ENCODE measurements around the gene DLD. TPM values are rescaled to one million over a fixed set of nuclear protein-coding genes. Genes with fewer than 3 reads are reported as not detected.

DLD gene
- total and polyA plus RNA-seq, 2 of the 13 experiments (the other 11 are each of a cell fraction or from before 2014, with no cell fraction given), result 56.8 to 95.2 TPM

DNA sequence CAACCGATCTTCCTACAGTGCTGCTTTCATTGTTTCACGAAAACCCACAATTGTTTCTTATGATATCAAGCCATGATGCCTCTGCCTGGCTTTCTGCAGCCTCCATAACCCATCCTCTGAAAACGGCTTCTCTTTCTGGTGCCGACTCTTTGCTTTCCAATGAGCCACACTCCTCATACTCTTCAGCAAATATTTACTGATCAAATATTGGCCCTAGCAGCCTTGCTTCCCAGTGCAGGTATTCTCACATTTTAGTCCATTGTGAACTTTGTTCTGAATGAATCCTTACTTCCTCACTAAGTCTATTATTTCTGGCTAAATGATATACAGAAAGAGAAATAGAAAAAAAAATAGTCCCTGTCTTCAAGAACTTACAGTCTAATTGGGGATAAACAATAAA lies 76.4 kb downstream of the DLD start (continued):
- no peak for TF ChIP-seq ZNF256 (CRISPR knock-in tag; conservative IDR thresholded peaks at IDR 0.05)
- TF ChIP-seq ZNF317 (CRISPR knock-in tag; IDR thresholded peaks at IDR 0.05), result no peak
- TF ChIP-seq USF2 (IDR thresholded peaks at IDR 0.05; ENCODE audit: low read depth, low read length), result no peak
- no peak for TF ChIP-seq USF2 (CRISPR knock-in tag; IDR thresholded peaks at IDR 0.05; ENCODE audit: borderline replicate concordance)
- TF ChIP-seq CHD2 (IDR thresholded peaks at IDR 0.05; ENCODE audit: low read depth, low read length), result no peak
- no peak for TF ChIP-seq NFE2 (CRISPR knock-in tag; IDR thresholded peaks at IDR 0.05)
- TF ChIP-seq, protein P1, sequence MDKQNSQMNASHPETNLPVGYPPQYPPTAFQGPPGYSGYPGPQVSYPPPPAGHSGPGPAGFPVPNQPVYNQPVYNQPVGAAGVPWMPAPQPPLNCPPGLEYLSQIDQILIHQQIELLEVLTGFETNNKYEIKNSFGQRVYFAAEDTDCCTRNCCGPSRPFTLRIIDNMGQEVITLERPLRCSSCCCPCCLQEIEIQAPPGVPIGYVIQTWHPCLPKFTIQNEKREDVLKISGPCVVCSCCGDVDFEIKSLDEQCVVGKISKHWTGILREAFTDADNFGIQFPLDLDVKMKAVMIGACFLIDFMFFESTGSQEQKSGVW (CRISPR knock-in tag; IDR thresholded peaks at IDR 0.05; ENCODE audit: borderline replicate concordance), result no peak
- no peak for TF ChIP-seq ZFYVE20 (CRISPR knock-in tag; IDR thresholded peaks at IDR 0.05; ENCODE audit: borderline replicate concordance, low read depth)
- TF ChIP-seq CENPX (CRISPR knock-in tag; IDR thresholded peaks at IDR 0.05), result no peak
- TF ChIP-seq MBNL3 (CRISPR knock-in tag; conservative IDR thresholded peaks at IDR 0.05), result no peak
- TF ChIP-seq FOSL1 (CRISPR knock-in tag; IDR thresholded peaks at IDR 0.05; ENCODE audit: borderline replicate concordance), result no peak
- no peak for TF ChIP-seq FOXC1 (CRISPR knock-in tag; IDR thresholded peaks at IDR 0.05; ENCODE audit: borderline replicate concordance)
- TF ChIP-seq ZKSCAN8 (CRISPR knock-in tag; IDR thresholded peaks at IDR 0.05; ENCODE audit: borderline replicate concordance), result peak; percentile 58; the same call in 1 of the 2 replicates
- TF ChIP-seq TRIM24 (CRISPR knock-in tag; IDR thresholded peaks at IDR 0.05), result no peak
- TF ChIP-seq, protein P2, sequence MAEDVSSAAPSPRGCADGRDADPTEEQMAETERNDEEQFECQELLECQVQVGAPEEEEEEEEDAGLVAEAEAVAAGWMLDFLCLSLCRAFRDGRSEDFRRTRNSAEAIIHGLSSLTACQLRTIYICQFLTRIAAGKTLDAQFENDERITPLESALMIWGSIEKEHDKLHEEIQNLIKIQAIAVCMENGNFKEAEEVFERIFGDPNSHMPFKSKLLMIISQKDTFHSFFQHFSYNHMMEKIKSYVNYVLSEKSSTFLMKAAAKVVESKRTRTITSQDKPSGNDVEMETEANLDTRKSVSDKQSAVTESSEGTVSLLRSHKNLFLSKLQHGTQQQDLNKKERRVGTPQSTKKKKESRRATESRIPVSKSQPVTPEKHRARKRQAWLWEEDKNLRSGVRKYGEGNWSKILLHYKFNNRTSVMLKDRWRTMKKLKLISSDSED (CRISPR knock-in tag; IDR thresholded peaks at IDR 0.05), result no peak
- TF ChIP-seq BCL3 (CRISPR knock-in tag; IDR thresholded peaks at IDR 0.05), result no peak
- TF ChIP-seq POLR2A (IDR thresholded peaks at IDR 0.05; ENCODE audit: insufficient read depth in 1 of 2, low read depth in 2 of 2, low read length in 2 of 2), result no peak
- no peak for TF ChIP-seq TEAD2 (CRISPR knock-in tag; IDR thresholded peaks at IDR 0.05)
- peak; percentile 88 for TF ChIP-seq ELF3 (CRISPR knock-in tag; IDR thresholded peaks at IDR 0.05)
- TF ChIP-seq CCDC6 (CRISPR knock-in tag; IDR thresholded peaks at IDR 0.05), result no peak
- TF ChIP-seq ZIK1 (CRISPR knock-in tag; IDR thresholded peaks at IDR 0.05; ENCODE audit: borderline replicate concordance, low read depth), result no peak
- TF ChIP-seq, protein P3, sequence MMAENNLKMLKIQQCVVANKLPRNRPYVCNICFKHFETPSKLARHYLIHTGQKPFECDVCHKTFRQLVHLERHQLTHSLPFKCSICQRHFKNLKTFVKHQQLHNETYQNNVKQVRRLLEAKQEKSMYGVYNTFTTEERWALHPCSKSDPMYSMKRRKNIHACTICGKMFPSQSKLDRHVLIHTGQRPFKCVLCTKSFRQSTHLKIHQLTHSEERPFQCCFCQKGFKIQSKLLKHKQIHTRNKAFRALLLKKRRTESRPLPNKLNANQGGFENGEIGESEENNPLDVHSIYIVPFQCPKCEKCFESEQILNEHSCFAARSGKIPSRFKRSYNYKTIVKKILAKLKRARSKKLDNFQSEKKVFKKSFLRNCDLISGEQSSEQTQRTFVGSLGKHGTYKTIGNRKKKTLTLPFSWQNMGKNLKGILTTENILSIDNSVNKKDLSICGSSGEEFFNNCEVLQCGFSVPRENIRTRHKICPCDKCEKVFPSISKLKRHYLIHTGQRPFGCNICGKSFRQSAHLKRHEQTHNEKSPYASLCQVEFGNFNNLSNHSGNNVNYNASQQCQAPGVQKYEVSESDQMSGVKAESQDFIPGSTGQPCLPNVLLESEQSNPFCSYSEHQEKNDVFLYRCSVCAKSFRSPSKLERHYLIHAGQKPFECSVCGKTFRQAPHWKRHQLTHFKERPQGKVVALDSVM (CRISPR knock-in tag; IDR thresholded peaks at IDR 0.05), result 0 out of 2 replicates have a peak, but pooled peaks have one; percentile 30
- no peak for TF ChIP-seq ZNF337 (CRISPR knock-in tag; IDR thresholded peaks at IDR 0.05; ENCODE audit: borderline replicate concordance, low read depth)

Data from HepG2 (cell line).